BE2C (cell line): Measurements from ENCODE around the gene MCUB.

Experiments used
- DNase-seq: peaks from one replicate; pipeline ENCODE4 v3.0.0-alpha.2; 2020
- H3K27me3 ChIP-seq: fragments of 250-450 bp; sonication (Bioruptor Pico); 2 replicates; pipeline ENCODE4 v1.5.1; 2020; ENCODE audit warnings: mild to moderate bottlenecking
- H3K36me3 ChIP-seq: fragments of 250-450 bp; sonication (Bioruptor Pico); 2 replicates; pipeline ENCODE4 v1.5.1; 2020; ENCODE audit warnings: mild to moderate bottlenecking
- H3K4me1 ChIP-seq: fragments of 250-450 bp; sonication (Bioruptor Pico); 2 replicates; pipeline ENCODE4 v1.5.1; 2020
- H3K4me3 ChIP-seq: 2 replicates; pipeline ENCODE4 v1.5.1; 2011; ENCODE audit warnings: low read depth, low read length
- H3K9me3 ChIP-seq: fragments of 250-450 bp; sonication (Bioruptor Pico); 2 replicates; pipeline ENCODE4 v1.5.1; 2020
- CTCF ChIP-seq: IDR thresholded peaks from 2 replicates; pipeline ENCODE4 v1.5.1; 2012; ENCODE audit warnings: mild to moderate bottlenecking, low read depth, low read length

The MCUB gene

GRCh38 chr4:109682875-109683274 lies 122.8 kb downstream of the MCUB start:
- TF ChIP-seq CTCF = no peak
- DNase-seq = no peak
- Histone ChIP-seq H3K36me3 (no peaks in the 10 kb centered on the region), H3K4me1 (no peaks in the 10 kb centered on the region), H3K9me3 (no peaks in the 10 kb centered on the region), H3K4me3 (no peak overlapping the region), H3K27me3 (no peaks in the 10 kb centered on the region)

- Histone ChIP-seq H3K27me3 (no peaks in the 10 kb centered on the region), H3K36me3 (no peaks in the 10 kb centered on the region), H3K4me3 (no peak overlapping the region), H3K4me1 (no peaks in the 10 kb centered on the region), H3K9me3 (no peaks in the 10 kb centered on the region)
- DNase-seq = no peak
- TF ChIP-seq CTCF = no peak
These were observed 123.7 kb downstream of the MCUB start for GRCh38 chr4:109683621-109684253.

GRCh38 chr4:109684727-109685126 lies 124.7 kb downstream of the MCUB start:
- no peak overlapping the region for H3K4me3 ChIP-seq
- no peak for DNase-seq
- TF ChIP-seq CTCF = no peak
- H3K4me1 ChIP-seq = no peaks in the 10 kb centered on the region
- no peaks in the 10 kb centered on the region for H3K36me3 ChIP-seq
- H3K9me3 ChIP-seq = no peaks in the 10 kb centered on the region
- no peaks in the 10 kb centered on the region for H3K27me3 ChIP-seq

GRCh38 chr4:109690690-109691410 lies 130.8 kb downstream of the MCUB start:
- no peaks in the 10 kb centered on the region for H3K36me3 ChIP-seq
- no peaks in the 10 kb centered on the region for H3K4me1 ChIP-seq
- H3K27me3 ChIP-seq = 0 out of 2 replicates have a peak, but pooled peaks cover 4% of the 10 kb centered on the region
- H3K9me3 ChIP-seq = no peaks in the 10 kb centered on the region
- DNase-seq = no peak
- H3K4me3 ChIP-seq = no peak overlapping the region
- no peak for TF ChIP-seq CTCF

GRCh38 chr4:109691411-109691920 lies 131.4 kb downstream of the MCUB start:
- H3K4me3 ChIP-seq = no peak overlapping the region
- 0 out of 2 replicates have a peak, but pooled peaks cover 4% of the 10 kb centered on the region for H3K27me3 ChIP-seq
- no peaks in the 10 kb centered on the region for H3K4me1 ChIP-seq
- H3K36me3 ChIP-seq = no peaks in the 10 kb centered on the region
- no peaks in the 10 kb centered on the region for H3K9me3 ChIP-seq
- TF ChIP-seq CTCF = no peak
- no peak for DNase-seq

GRCh38 chr4:109698656-109699055 lies 138.6 kb downstream of the MCUB start:
- H3K9me3 ChIP-seq = no peaks in the 10 kb centered on the region
- no peak for DNase-seq
- H3K4me1 ChIP-seq = no peaks in the 10 kb centered on the region
- no peaks in the 10 kb centered on the region for H3K36me3 ChIP-seq
- no peak for TF ChIP-seq CTCF
- peaks cover 3% of the 10 kb centered on the region; the same call in 1 of the 2 replicates for H3K27me3 ChIP-seq
- no peak overlapping the region for H3K4me3 ChIP-seq
